B cell (primary cell): ENCODE results near the gene EXOC3L1. TPM values are rescaled to one million over a fixed set of nuclear protein-coding genes. Genes with fewer than 3 reads are reported as not detected.
A peak's percentile ranks its signal among the peaks of the same experiment; 100 is the strongest.

Experiments used
- ATAC-seq: fragments of 200-7000 bp; cut with Tn5 transposase; one replicate; pipeline ENCODE4 v1.10.0; 2021; ENCODE audit warnings: low read depth, mild to moderate bottlenecking, moderate number of reproducible peaks, moderate library complexity
- CTCF ChIA-PET: fragments of 350-600 bp; sonication (Branson Sonifier 250); formaldehyde crosslinking; loops from one replicate; lab custom pipeline; 2021; ENCODE audit warnings: antibody characterized with exemption, inconsistent platforms; lab: Charles Lee
- POLR2A ChIA-PET: fragments of 350-600 bp; sonication (Branson Sonifier 250); formaldehyde crosslinking; loops from one replicate; lab custom pipeline; 2021; ENCODE audit warnings: antibody characterized with exemption; lab: Charles Lee
- DNase-seq: peaks from one replicate; pipeline ENCODE4 v3.0.0; 2013
- H2AFZ ChIP-seq: 2 replicates; pipeline ENCODE4 v1.6.1; 2012; ENCODE audit warnings: mild to moderate bottlenecking, low read depth, low read length; ENCODE audit not compliant: insufficient read depth, poor library complexity, severe bottlenecking
- H3K27ac ChIP-seq, 2 donors: 1 replicate in 1 of 2; 2 replicates in 1 of 2; pipeline ENCODE4 v1.5.1; 2012 to 2013; ENCODE audit warnings: low read length in 2 of 2, mild to moderate bottlenecking in 2 of 2, moderate library complexity in 1 of 2
- H3K27me3 ChIP-seq, 4 experiments: fragments of 200-600 bp in 1 of 4; sonication (generic) in 1 of 4; replicated peaks in 1 of 4; 1 replicate in 2 of 4; 2 replicates in 2 of 4; pipeline versions ENCODE4 v1.6.1 to v1.7.0; 2013 to 2016; ENCODE audit warnings: low read length in 3 of 4, mild to moderate bottlenecking in 2 of 4, mixed read lengths in 1 of 4, moderate library complexity in 1 of 4; ENCODE audit not compliant: insufficient read depth in 4 of 4, control insufficient read depth in 3 of 4; ENCODE audit errors: control extremely low read depth in 1 of 4
- H3K36me3 ChIP-seq, 2 experiments: replicated peaks in 1 of 2; 1 replicate in 1 of 2; 2 replicates in 1 of 2; pipeline versions ENCODE4 v1.6.1 to v1.7.1; 2013; ENCODE audit warnings: low read length in 1 of 2; ENCODE audit not compliant: insufficient read depth in 2 of 2, control insufficient read depth in 1 of 2; ENCODE audit errors: control extremely low read depth in 1 of 2, extremely low read depth in 1 of 2
- H3K4me1 ChIP-seq, 2 donors: fragments of 200-600 bp in 1 of 2; sonication (generic) in 1 of 2; 1 replicate in 1 of 2; 2 replicates in 1 of 2; pipeline versions ENCODE4 v1.5.1 to v1.6.1; 2013 to 2017; ENCODE audit warnings: low read length in 2 of 2; ENCODE audit not compliant: control insufficient read depth in 2 of 2, insufficient read depth in 2 of 2
- H3K4me2 ChIP-seq: replicated peaks from 2 replicates; pipeline ENCODE3; 2012; ENCODE audit warnings: mild to moderate bottlenecking, low read depth, low read length; ENCODE audit not compliant: poor library complexity, severe bottlenecking
- H3K4me3 ChIP-seq, 5 experiments: fragments of 200-600 bp in 1 of 5; sonication (generic) in 1 of 5; 1 replicate in 3 of 5; 2 replicates in 2 of 5; pipeline versions ENCODE4 v1.5.1 to v1.7.0; 2011 to 2016; ENCODE audit warnings: low read length in 4 of 5, mild to moderate bottlenecking in 4 of 5, low read depth in 2 of 5, control low read depth in 1 of 5, moderate library complexity in 1 of 5; ENCODE audit not compliant: insufficient read depth in 1 of 5; ENCODE audit errors: control extremely low read depth in 1 of 5, extremely low read depth in 1 of 5
- H3K79me2 ChIP-seq: fragments of 200-600 bp; sonication (generic); one replicate; pipeline ENCODE4 v1.6.0; 2016; ENCODE audit warnings: low read length; ENCODE audit not compliant: control insufficient read depth, insufficient read depth
- H3K9ac ChIP-seq: fragments of 200-600 bp; sonication (generic); 2 replicates; pipeline ENCODE4 v1.6.1; 2017; ENCODE audit warnings: mild to moderate bottlenecking, low read length, moderate library complexity
- H3K9me3 ChIP-seq, 3 donors: one replicate each; pipeline versions ENCODE4 v1.6.1 to v1.7.1; 2013; ENCODE audit warnings: low read length in 2 of 3; ENCODE audit not compliant: control insufficient read depth in 2 of 3, insufficient read depth in 1 of 3; ENCODE audit errors: control extremely low read depth in 1 of 3
- H4K20me1 ChIP-seq: 2 replicates; pipeline ENCODE4 v1.6.0; 2012; ENCODE audit warnings: mild to moderate bottlenecking, low read length; ENCODE audit not compliant: insufficient read depth, control insufficient read depth, poor library complexity, severe bottlenecking
- H3K27ac Mint-ChIP-seq: one replicate; pipeline ENCODE4 v1.8.0; 2021; ENCODE audit warnings: mixed read lengths
- H3K27me3 Mint-ChIP-seq: one replicate; pipeline ENCODE4 v1.8.0; 2021; ENCODE audit warnings: mixed read lengths
- H3K4me1 Mint-ChIP-seq: one replicate; pipeline ENCODE4 v1.8.0; 2021; ENCODE audit warnings: mixed read lengths
- H3K4me3 Mint-ChIP-seq: one replicate; pipeline ENCODE4 v1.8.0; 2021; ENCODE audit warnings: mixed read lengths
- H3K9me3 Mint-ChIP-seq: one replicate; pipeline ENCODE4 v1.8.0; 2022; ENCODE audit warnings: mixed read lengths; ENCODE audit not compliant: insufficient read depth
- CTCF ChIP-seq: fragments of 200-600 bp; IDR thresholded peaks from one replicate; pipeline ENCODE4 v1.8.0; 2022; ENCODE audit warnings: antibody characterized with exemption, mild to moderate bottlenecking
- EZH2 ChIP-seq: IDR thresholded peaks from 2 replicates; pipeline ENCODE4 v1.6.1; 2012; ENCODE audit warnings: borderline replicate concordance, low read depth, mild to moderate bottlenecking, moderate library complexity, low read length; ENCODE audit not compliant: insufficient read depth, poor library complexity, severe bottlenecking
- WGBS: methylation state at CpG from one replicate; pipeline ENCODE4 v1.1.5; 2013; ENCODE audit warnings: missing lambda C conversion rate; ENCODE audit not compliant: insufficient coverage; 5-methylcytosine and 5-hydroxymethylcytosine counted together
- intact Hi-C: fragments of 100-400 bp; cut with micrococcal nuclease; formaldehyde crosslinking; loops from one replicate; pipeline ENCODE4 v1.10.0; 2022
- polyA plus RNA-seq: library from polyadenylated mRNA; depleted of rRNA; stranded (reverse); fragments of >200 nt; gene quantifications from 2 replicates; pipeline ENCODE4 v1.2.3, GENCODE V29; 2012
- total RNA-seq, 2 donors: library from RNA; stranded (reverse); fragments of 120-200 nt in 1 of 2; gene quantifications; 1 replicate in 1 of 2; 2 replicates in 1 of 2; pipeline versions ENCODE4 v1.2.3 to v1.2.4, GENCODE V29; 2013 to 2022

The EXOC3L1 gene
- total and polyA plus RNA-seq, 2 donors (not counting 1 experiment from before 2014, with no cell fraction given) = not detected

GRCh38 chr16:67237396-67238277 lies 47.7 kb upstream of the EXOC3L1 start:
- ChIA-PET POLR2A (no interaction called here), CTCF (interaction anchor here (1.0 kb wide), 1 partner anchor 283 kb away, joined by 3 read pairs; no protein-coding TSS in a partner anchor)
- no peaks in the 10 kb centered on the region for H3K4me1 Mint-ChIP-seq
- DNase-seq (no peak), ATAC-seq (no peak)
- intact Hi-C loops = no loop called here
- Histone ChIP-seq H2AFZ (no peak overlapping the region), H3K9ac (no peak overlapping the region), H4K20me1 (no peaks in the 10 kb centered on the region), H3K9me3 (no peaks in the 10 kb centered on the region), H3K4me3 (no peak overlapping the region), H3K4me1 (no peaks in the 10 kb centered on the region), H3K27ac (no peak overlapping the region), H3K4me2 (no peak overlapping the region), H3K79me2 (peaks cover 18% of the 10 kb centered on the region), H3K36me3 (peaks cover 0 to 40% of the 10 kb centered on the region in 2 experiments), H3K27me3 (no peaks in the 10 kb centered on the region)
- no peak overlapping the region for H3K27ac Mint-ChIP-seq
- H3K27me3 Mint-ChIP-seq = no peaks in the 10 kb centered on the region
- TF ChIP-seq EZH2 = no peak
- 98% methylated on average over 5 of the region's 16 CpGs for WGBS
- no peak overlapping the region for H3K4me3 Mint-ChIP-seq
- no peaks in the 10 kb centered on the region for H3K9me3 Mint-ChIP-seq

- WGBS = 94% methylated on average over 36 of the region's 50 CpGs
- TF ChIP-seq EZH2 (no peak), CTCF (no peak)
- Histone ChIP-seq H3K27me3 (no peaks in the 10 kb centered on the region), H3K79me2 (peaks cover 10% of the 10 kb centered on the region), H3K9ac (no peak overlapping the region), H3K36me3 (peaks cover 0 to 43% of the 10 kb centered on the region in 2 experiments), H2AFZ (no peak overlapping the region), H3K27ac (no peak overlapping the region), H3K4me3 (no peak overlapping the region), H3K9me3 (no peaks in the 10 kb centered on the region), H3K4me2 (no peak overlapping the region), H3K4me1 (no peaks in the 10 kb centered on the region), H4K20me1 (no peaks in the 10 kb centered on the region)
- Mint-ChIP-seq H3K4me1 (no peaks in the 10 kb centered on the region), H3K27me3 (no peaks in the 10 kb centered on the region), H3K27ac (no peak overlapping the region), H3K4me3 (no peak overlapping the region), H3K9me3 (no peaks in the 10 kb centered on the region)
- DNase-seq = peak; percentile 63
- ATAC-seq = peak; percentile 75
- intact Hi-C loops = no loop called here
- ChIA-PET POLR2A (no interaction called here), CTCF (no interaction called here)
These were observed 46.8 kb upstream of the EXOC3L1 start for GRCh38 chr16:67236563-67237395.
